GM19238 (cell line): ENCODE measurements around the gene GULP1.

Experiments
- DNase-seq: peaks from one replicate; pipeline ENCODE4 v3.0.0; 2011; ENCODE audit warnings: low spot score; ENCODE audit not compliant: insufficient read length

GULP1 gene

DNA sequence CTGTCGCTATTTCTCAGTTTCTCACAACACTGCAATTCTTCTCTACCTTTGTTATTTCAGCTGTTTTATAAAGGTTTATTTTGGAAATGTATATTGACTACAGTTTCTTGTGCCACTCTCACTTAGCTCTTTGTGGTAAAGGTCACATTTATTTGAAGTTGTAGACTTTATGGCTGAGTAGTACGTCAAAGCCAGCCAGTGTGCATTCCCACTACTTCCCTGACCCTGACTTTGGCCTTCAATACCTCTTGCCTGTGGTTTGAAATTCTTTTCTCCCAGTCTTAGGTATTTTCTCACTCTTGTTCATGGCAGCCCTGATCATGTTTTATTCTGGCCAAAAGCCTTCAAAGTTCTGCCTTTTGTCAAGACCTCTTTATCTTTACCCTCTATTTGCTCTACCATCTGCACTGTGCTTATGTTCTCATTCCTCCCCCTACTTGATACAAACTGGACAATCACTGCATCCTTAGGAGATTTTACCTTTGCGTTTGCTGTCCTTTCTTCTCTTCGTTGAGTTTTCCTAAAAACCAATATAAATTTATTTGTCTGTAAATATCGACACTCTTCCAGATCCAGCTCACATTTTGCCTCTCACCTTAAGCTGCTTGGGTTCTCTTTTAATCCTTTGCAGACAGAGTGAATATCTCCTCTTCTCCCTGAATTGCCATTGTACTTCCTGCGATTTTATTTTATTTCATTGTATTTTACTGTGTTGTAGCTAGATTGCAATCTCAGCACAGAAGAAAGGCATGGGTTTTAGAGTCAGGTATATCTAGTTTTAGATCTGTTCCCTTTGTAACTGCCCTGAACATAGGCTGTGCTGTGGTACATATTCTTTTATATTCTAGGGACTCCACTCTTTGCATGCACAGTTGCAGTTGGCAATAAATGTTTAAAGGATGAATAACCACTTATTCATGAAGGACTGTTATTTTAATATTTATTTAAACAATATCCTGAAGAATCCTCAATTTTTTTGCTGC, 31.2 kb downstream of the GULP1 start:
- DNase-seq = no peak

GRCh38 chr2:188324067-188324466, 32.4 kb downstream of the GULP1 start:
- DNase-seq = no peak

DNA sequence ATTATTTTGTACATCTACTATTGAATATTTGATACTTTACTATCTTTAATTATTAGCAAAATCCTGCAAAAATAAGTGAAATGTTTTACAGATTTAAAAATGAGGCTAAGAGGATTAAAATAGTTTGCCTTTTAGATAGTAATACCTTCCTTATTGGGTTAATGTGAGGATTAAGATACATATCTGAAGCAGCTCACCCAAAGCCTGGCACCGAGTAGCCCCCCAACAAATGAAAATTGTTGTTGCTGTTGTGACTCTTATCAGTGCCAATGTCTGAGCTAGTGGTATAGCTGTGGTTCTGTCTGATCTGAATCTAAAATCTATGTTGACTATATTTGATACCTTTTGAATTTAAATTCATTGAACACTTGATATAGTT, 34.6 kb downstream of the GULP1 start:
- no peak for DNase-seq

DNA sequence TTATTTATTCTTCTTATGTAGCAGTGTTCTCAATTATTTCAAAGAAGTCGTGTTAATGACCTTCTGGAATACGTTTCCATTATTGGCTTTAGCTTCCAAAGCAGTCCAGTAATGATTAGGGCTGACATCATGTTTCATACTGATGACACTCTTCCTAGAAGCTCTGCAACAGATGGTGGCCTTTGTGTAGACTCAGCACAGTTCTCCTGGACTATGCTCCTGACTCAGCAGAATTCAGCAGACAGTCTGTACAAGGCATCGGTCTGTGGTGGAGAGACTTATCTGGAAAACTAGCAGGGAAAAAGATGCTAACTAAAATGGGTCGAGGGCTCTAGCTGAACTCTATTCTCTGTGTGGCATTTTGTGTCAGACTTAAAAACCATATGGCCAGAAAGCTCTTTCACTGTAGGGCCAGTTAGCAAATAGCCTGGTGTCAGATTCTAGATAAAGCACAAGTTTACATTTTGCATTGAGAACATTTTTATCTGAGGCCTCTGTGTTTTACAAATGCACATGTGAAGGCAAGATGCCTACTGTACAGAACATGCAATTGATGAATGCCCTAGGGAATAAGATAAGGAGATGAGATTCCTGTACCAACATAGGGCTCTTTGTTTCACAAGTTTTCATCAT, 35.1 kb downstream of the GULP1 start:
- DNase-seq = no peak

DNA sequence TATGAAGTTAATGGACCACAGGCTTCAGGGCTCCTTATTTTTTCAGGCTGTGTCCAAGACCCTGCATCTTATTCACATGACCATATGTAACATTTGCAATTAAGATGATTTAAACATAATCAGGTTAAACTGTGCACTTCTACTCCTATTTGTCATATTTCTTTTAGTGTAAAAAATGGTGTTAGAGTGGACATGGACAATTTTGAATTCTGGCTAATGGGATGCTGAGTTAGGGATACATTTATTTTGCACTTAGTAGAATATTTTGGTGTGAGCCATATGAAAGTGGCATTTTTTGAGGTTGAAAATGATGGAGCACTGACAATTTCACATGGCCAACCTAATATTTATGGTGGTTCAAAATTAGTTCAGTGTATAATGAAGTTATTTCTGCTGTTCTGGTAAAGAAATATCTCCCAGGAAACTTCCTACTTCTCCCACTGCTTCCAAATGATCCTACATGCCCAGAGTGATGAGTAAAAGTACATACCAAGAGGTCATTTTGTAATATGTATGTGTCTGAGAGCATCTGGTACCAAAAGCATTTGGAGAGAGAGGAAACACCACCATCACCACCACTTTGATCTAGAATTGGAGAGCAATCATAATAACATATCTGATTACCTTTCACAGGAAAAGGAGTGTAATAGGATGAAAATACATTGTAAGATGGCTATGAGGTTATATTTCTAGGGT, 36.0 kb downstream of the GULP1 start:
- no peak for DNase-seq

DNA sequence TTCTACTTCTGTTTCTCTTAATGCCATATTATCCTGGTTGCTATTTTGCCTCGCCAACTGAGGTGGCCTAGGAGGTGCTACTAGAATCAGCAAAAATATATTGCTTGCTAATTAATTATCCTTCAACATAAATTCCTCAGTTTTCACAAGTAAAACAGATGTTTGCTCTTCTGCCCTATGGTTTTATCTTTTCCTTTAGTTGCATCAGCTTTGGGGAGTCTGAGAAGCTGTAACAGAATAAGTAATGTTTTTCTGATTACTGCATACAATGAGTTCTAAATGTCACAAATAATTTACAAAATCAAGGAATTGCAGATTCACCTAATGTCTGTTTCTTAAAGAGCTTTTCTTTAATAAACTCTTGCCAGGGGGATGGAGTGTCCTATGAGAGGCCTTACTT, 36.7 kb downstream of the GULP1 start:
- no peak for DNase-seq

DNA sequence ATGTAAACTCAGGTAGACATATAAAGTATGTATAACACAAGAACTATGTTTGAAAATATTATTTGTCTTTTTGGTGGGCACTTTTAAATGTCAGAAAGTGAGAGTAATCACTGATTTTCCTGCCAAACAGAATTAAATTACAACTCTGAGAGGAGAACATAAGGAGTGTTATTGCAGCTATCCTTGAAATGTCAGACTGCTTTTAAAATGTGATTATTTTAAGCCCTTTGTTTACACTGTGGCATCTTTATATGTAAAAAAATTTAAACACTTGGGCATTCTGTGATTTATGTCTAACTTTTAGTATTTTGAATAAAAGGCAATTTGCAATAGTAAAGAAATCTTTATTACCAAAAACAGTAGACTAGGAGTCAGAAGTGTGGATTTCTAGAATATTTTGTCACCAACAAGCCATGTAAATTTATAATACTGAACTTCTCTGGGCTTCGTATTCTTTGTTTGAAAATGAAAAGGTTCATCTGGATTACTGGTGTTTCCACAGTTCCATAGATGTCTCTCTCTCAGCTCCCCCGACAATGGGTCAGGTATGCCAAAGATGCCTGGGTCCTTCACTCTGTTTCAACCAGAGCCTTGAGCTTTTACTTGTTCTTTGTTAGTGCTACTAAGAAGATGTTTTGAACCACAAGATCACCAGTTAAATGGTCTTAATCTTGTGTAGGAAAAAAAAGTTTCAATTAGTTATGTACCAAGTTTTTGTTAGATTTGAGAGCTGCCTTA, 38.8 kb downstream of the GULP1 start:
- DNase-seq = no peak

GRCh38 chr2:188332619-188333018, 40.9 kb downstream of the GULP1 start:
- DNase-seq = no peak

- DNase-seq = no peak
These were observed 42.3 kb downstream of the GULP1 start for GRCh38 chr2:188333751-188334524.

DNA sequence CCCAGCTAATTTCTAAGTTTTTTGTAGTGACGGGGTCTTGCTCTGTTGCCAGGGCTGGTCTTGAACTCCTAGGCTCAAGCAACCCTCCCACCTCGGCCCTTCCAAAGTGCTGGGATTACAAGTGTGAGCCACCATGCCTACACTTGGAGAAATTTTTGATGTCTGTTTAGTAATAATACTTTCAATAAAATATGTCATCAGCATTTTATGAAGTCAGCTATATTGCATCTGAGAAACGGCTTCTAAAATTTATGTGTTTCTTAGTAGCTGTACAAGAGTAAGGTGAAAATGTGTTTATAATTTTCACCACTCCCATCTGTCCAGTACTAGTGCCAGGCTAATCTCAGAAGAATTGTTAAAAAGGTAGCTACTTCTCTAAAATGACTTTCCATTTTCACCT, 46.8 kb downstream of the GULP1 start:
- DNase-seq = no peak

- no peak for DNase-seq
These were observed 48.6 kb downstream of the GULP1 start for GRCh38 chr2:188340257-188340656.

DNA sequence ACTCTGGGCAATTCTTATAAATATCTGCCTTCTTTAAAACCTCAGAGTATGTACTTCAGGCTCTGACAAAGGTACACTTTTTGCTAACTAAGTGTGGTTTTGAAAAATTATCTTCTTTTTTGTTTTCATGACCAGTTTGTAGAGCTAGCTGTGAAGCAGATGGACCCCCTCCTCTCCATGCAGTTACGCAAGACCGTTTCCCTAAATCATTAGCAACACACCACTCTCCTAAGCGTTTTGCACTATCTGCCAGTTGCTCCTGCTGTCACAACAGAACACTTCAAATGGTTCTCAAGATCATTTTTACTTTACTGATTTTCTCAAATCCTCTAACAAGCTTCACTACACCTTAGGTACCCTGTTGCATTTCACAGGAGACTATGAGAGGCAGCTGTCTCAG, 53.3 kb downstream of the GULP1 start:
- no peak for DNase-seq

- no peak for DNase-seq
These were observed 53.8 kb downstream of the GULP1 start for GRCh38 chr2:188345426-188345825.

DNA sequence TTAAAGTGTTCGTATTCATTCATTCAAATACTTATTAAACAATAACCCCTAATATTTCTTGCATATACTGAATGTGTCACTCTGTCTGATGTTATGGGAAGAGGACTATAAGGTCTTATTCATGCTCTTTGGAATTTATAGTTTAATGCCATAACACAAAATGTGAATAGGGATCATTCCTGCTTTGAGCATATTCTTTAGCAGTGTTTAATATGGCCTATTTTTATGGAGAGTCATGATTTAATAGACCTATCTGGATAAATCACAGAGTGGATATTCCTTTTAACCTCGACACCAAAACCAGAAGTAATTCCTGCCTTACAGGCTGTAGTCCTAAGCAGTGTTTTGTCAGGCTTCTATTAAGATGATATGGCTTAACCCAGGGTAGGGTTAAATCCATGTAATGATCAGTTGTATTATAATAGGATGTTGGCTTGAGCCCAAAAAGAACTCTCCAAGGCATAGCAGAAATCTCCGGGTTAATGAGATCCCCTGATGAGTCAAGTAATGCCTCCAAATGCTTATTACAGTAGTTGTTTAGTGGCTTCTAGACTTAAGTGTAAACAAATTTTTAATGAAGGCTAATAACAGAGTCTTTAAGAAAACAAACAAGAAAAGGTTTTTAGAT, 54.3 kb downstream of the GULP1 start:
- no peak for DNase-seq

DNA sequence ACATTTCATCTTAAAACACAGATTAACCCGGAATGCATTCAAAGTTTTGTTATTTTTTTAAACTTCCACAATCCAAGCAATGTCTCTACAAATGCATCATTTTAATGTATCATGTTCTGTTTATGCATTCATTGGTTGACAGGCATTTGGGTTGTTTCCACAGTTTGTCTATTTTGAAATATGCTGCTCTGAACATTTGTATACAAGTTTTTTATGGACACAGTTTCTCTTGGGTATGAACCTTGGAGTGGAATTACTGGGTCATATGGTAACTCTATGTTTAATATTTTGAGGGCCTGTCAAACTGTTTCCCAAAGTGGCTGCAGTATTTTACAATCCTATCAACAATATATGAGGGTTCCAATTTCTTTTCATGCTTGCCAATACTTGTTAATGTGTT, 57.3 kb downstream of the GULP1 start:
- no peak for DNase-seq

DNA sequence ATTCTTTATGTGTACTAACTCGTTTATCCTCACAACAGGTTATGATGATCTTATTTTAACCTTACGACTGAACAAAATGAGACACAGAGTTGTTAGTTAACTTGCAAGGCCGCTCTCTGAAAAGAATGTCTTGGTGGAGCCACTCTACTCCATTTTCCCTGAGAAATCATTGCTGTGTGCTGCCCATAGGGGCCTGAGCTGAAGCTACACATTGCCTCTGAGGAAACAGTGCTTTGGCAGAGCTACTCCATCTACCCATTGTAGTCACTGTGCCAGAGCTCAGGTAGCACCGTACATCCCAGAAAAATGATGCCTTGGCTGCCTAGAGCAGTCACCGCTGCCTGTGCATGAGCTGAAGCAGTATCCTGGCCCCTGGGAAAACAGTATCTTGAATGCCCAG, 61.6 kb downstream of the GULP1 start:
- DNase-seq = no peak

- DNase-seq = no peak
These were observed 69.0 kb downstream of the GULP1 start for GRCh38 chr2:188360485-188361263.

DNA sequence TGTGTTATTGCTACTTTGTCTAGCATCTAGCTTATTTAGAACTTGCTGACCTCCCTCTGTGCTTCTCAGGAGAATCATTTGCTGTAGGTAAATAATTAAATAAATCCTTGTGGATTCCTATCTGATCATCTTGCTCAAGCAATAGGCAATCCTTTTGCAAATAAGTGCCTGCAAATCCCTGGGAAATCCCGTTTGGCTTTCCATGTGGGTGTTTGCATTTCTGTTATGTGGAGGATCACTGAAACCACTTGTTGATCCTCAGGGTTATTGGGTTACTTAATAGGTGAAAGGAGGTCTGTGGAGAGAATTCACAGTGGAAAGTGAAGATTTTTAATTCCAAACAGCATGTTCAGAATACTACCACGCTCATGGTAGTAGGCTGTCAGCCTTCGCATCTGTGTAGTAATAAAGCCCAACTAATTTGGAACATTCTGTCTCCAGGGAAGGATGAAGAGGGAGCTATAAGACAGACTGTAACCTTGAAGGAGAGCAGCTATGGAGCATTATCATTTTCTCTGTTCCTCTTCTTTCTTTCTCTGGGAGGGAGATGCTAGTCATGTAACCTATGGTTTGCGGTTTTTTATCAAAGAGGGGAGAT, 72.5 kb downstream of the GULP1 start:
- no peak for DNase-seq

GRCh38 chr2:188365058-188365641, 73.5 kb downstream of the GULP1 start:
- DNase-seq = no peak
